DMS79 (cell line): Measurements from ENCODE around the gene TMEM170B.
A peak's percentile ranks its signal among the peaks of the same experiment; 100 is the strongest.

ENCODE experiments used
- DNase-seq: peaks from one replicate; lab custom pipeline; 2025; lab: John Stamatoyannopoulos, UW

TMEM170B gene

GRCh38 chr6:11586117-11586516 lies 48.6 kb downstream of the TMEM170B start:
- no peak for DNase-seq

GRCh38 chr6:11586536-11586935 lies 49.0 kb downstream of the TMEM170B start:
- no peak for DNase-seq

DNA sequence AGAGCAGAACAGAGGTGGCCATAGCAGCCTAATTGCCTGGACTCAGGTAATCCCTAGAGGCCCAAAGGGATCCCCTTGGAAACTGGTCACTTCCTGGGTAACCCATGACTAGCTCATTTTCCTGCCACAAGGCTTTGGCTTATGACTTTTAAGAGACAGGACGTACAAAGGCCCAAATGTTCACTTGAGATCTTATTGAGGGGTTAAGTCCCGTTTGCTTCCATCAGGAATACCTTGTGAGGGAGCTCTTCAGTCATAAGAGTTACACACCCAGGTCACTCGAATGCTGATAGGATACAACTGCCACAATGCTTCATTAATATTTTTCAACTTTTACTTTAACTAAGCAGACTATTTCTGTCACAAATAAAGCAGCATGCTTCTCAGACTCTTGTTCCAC lies 51.7 kb downstream of the TMEM170B start:
- DNase-seq, result no peak

GRCh38 chr6:11592294-11592906 lies 54.9 kb downstream of the TMEM170B start:
- no peak for DNase-seq

- DNase-seq, result no peak
These were observed 55.5 kb downstream of the TMEM170B start for GRCh38 chr6:11593096-11593495.

DNA sequence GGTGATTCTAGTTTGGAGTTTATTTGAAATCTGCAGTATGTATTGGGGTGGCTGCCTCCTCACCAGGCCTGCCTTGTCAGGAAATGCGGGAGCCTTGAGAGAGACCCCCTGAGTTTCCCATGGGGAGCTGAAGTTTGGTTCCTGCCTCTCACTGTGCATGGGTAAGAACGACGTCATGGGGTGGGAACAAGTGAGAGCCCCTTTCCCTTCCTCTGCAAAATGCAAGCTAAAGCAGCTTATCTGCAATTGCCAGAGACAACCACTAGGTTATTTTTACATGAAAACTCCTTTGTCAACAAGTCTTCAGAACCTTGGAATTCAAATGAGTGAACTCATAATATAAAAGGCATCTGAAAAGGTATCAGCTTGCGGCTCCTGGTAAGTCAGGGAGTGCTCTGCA lies 58.4 kb downstream of the TMEM170B start:
- no peak for DNase-seq

- DNase-seq, result no peak
These were observed 59.2 kb downstream of the TMEM170B start for GRCh38 chr6:11596640-11597237.

- no peak for DNase-seq
These were observed 61.1 kb downstream of the TMEM170B start for GRCh38 chr6:11598687-11599086.

- no peak for DNase-seq
These were observed 62.7 kb downstream of the TMEM170B start for GRCh38 chr6:11600251-11600650.

DNA sequence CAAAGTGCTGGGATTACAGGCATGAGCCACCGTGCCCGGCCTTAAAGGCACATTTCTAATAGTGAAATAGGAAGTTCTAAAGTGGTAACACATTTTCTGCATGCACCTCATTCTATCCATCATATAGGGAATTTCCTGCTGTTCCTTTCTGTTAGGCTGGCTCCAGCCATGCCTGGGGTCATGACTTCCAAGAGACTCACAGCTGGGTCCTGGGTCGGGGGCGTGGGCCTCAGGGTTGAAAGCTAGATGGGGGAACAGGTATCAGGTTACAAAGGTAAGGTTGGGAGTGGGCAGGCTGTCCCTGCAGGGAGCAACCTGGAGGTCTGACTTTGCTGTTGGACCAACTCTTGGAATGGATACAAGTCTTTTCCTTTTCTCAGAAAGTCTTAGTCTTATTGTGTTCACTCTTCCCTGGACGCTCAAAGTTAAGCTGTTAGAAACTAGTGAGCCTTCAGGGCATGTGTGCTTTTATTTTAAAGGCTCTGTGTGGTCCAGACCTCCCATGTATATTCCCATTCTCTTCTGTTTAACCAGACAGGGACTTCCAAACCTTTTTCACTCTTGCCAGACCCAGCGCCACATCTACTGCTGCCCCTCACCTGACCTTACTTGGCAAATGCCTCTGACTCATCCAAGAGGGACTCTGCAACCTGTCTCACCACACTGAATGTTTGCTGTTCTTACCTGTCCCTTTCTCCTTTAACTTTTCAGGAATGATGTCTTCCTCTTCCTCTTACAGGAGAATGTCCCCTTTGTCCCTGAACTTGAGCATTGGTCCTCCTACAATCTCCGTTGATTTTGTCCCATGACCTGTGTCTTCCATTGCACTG lies 64.4 kb downstream of the TMEM170B start:
- no peak for DNase-seq

- DNase-seq, result no peak
These were observed 66.7 kb downstream of the TMEM170B start for GRCh38 chr6:11604215-11604614.

DNA sequence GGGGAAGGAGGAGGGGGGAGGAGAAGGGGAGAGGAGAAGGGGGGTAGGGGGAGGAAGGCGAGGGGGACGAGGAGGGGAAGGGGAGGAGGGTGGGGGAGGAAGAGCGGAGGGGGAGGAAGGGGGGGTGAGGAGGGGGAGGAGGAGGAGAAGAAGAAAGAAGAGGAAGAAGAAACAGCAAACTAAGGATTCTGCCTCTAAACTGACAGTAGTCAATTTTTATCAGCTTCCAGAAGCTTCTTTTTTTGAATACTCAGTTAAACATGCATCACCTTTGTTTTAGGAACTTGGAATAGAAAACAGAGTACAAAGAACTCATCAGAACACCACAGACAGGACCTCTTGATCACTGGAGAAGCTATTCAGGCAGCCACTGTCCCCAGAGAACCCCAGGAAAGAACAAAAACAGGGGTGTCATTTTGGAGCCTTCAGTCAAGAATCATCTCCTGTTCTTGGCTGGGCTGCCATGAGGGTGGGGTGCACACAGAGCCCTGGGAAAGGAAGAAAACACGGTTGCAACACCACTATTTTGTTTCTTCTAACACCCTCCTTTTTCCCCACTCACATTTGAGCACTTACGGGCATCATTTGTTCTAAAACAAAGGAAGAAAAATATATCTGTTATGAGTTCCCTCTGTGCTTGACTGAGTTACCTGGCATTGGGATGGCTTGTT lies 67.4 kb downstream of the TMEM170B start:
- no peak for DNase-seq

DNA sequence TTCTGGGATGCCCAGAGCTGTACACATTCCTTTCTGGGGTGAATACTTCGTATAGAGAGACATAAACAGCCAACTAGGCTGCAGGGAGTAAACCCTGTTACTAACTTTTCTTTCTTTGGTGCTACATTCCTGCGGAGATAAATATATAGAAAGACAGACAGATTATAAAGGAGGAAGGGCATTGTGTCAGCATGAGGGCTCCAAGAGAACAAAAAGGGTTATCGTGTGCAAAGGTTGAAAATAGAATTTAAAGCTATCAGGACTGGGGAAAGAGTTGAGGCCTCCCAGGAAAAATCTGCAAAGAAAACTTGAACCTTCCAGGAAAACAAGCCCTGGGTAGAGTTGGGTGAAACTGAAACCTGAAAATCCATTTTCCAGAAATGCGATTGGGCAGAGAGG lies 68.0 kb downstream of the TMEM170B start:
- DNase-seq, result no peak

GRCh38 chr6:11606332-11606731 lies 68.8 kb downstream of the TMEM170B start:
- peak; percentile 25 for DNase-seq

GRCh38 chr6:11607383-11607782 lies 69.8 kb downstream of the TMEM170B start:
- no peak for DNase-seq

GRCh38 chr6:11608600-11609323 lies 71.2 kb downstream of the TMEM170B start:
- no peak for DNase-seq

- no peak for DNase-seq
These were observed 71.9 kb downstream of the TMEM170B start for GRCh38 chr6:11609324-11610071.

GRCh38 chr6:11613336-11613735 lies 75.8 kb downstream of the TMEM170B start:
- no peak for DNase-seq

- no peak for DNase-seq
These were observed 76.3 kb downstream of the TMEM170B start for GRCh38 chr6:11613858-11614257.

- DNase-seq, result no peak
These were observed 77.1 kb downstream of the TMEM170B start for GRCh38 chr6:11614534-11615213.

GRCh38 chr6:11615214-11615602 lies 77.7 kb downstream of the TMEM170B start:
- DNase-seq, result no peak
